Brain microvascular endothelial cell (primary cell): ENCODE data around the gene ST8SIA6.

Source experiments
- DNase-seq: peaks from one replicate; pipeline ENCODE4 v3.0.0-alpha.2; 2020
- H3K27ac ChIP-seq: fragments of 250-450 bp; sonication (Bioruptor Pico); 2 replicates; pipeline ENCODE4 v1.5.1; 2020; ENCODE audit warnings: mild to moderate bottlenecking, moderate library complexity
- H3K27me3 ChIP-seq: fragments of 250-450 bp; sonication (Bioruptor Pico); replicated peaks from 2 replicates; pipeline ENCODE4 v1.5.1; 2020; ENCODE audit warnings: mild to moderate bottlenecking
- H3K36me3 ChIP-seq: fragments of 250-450 bp; sonication (Bioruptor Pico); replicated peaks from 2 replicates; pipeline ENCODE4 v1.5.1; 2020; ENCODE audit warnings: mild to moderate bottlenecking
- H3K4me3 ChIP-seq: 2 replicates; pipeline ENCODE4 v1.5.1; 2011; ENCODE audit warnings: low read depth, mild to moderate bottlenecking, control low read depth, low read length, moderate library complexity
- in situ Hi-C: cut with HindIII; loops from 2 replicates; pipeline ENCODE4 v1.10.0; 2017; ENCODE audit warnings: low sequenced_read_pairs, low pct_ligation_motif_present
- TF ChIP-seq, protein P1 (sequence below): IDR thresholded peaks from 2 replicates; pipeline ENCODE4 v1.5.1; 2011; ENCODE audit warnings: low read depth, mild to moderate bottlenecking, moderate library complexity, low read length, control low read depth, inconsistent platforms; ENCODE audit errors: missing control alignments

Gene ST8SIA6

GRCh38 chr10:17290226-17290625 is 164.2 kb downstream of the ST8SIA6 start:
- in situ Hi-C loops, result no loop called here
- H3K36me3 ChIP-seq, result no peaks in the 10 kb centered on the region
- H3K27me3 ChIP-seq, result peaks cover 1% of the 10 kb centered on the region
- TF ChIP-seq, protein P1, sequence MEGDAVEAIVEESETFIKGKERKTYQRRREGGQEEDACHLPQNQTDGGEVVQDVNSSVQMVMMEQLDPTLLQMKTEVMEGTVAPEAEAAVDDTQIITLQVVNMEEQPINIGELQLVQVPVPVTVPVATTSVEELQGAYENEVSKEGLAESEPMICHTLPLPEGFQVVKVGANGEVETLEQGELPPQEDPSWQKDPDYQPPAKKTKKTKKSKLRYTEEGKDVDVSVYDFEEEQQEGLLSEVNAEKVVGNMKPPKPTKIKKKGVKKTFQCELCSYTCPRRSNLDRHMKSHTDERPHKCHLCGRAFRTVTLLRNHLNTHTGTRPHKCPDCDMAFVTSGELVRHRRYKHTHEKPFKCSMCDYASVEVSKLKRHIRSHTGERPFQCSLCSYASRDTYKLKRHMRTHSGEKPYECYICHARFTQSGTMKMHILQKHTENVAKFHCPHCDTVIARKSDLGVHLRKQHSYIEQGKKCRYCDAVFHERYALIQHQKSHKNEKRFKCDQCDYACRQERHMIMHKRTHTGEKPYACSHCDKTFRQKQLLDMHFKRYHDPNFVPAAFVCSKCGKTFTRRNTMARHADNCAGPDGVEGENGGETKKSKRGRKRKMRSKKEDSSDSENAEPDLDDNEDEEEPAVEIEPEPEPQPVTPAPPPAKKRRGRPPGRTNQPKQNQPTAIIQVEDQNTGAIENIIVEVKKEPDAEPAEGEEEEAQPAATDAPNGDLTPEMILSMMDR, result peak; percentile 51
- DNase-seq, result no peak
- no peak overlapping the region for H3K27ac ChIP-seq
- H3K4me3 ChIP-seq, result no peak overlapping the region

GRCh38 chr10:17289763-17290162 is 164.6 kb downstream of the ST8SIA6 start:
- TF ChIP-seq, protein P1, result no peak
- Histone ChIP-seq H3K27ac (no peak overlapping the region), H3K4me3 (no peak overlapping the region), H3K27me3 (peaks cover 1% of the 10 kb centered on the region), H3K36me3 (no peaks in the 10 kb centered on the region)
- DNase-seq, result no peak
- in situ Hi-C loops, result no loop called here

GRCh38 chr10:17286562-17287550 is 167.5 kb downstream of the ST8SIA6 start:
- TF ChIP-seq, protein P1, result no peak
- in situ Hi-C loops, result no loop called here
- Histone ChIP-seq H3K27me3 (peaks cover 1% of the 10 kb centered on the region), H3K4me3 (no peak overlapping the region), H3K27ac (no peak overlapping the region), H3K36me3 (no peaks in the 10 kb centered on the region)
- DNase-seq, result no peak

DNA sequence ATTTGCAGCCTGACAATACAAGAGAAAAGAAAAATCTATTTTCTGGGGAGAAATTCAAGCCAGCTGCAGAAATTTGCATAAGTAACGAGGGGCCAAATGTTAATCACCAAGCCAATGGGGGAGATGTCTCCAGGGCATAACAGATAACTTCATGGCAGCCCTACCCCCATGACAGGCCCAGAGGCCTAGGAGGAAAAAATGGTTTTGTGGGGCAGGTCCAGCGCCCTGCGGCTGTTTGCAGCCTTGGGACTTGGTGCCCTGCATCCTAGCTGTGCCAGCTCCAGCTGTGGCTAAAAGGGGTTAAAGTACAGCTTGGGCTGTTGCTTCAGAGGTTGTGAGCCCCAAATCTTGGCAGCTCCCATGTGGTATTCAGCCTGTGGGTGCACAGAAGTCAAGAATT is 172.1 kb downstream of the ST8SIA6 start:
- Histone ChIP-seq H3K27me3 (peaks cover 1% of the 10 kb centered on the region), H3K27ac (no peak overlapping the region), H3K36me3 (no peaks in the 10 kb centered on the region), H3K4me3 (no peak overlapping the region)
- DNase-seq, result no peak
- in situ Hi-C loops, result no loop called here
- TF ChIP-seq, protein P1, result no peak

- Histone ChIP-seq H3K4me3 (no peak overlapping the region), H3K27me3 (no peaks in the 10 kb centered on the region), H3K36me3 (no peaks in the 10 kb centered on the region), H3K27ac (no peak overlapping the region)
- no peak for DNase-seq
- in situ Hi-C loops, result no loop called here
- TF ChIP-seq, protein P1, result no peak
Observed at GRCh38 chr10:17278607-17279240, 175.7 kb downstream of the ST8SIA6 start.
